Kidney (tissue), 14 donors: Measurements from ENCODE around the gene TMEM273. TPM values are rescaled to one million over a fixed set of nuclear protein-coding genes. Genes with fewer than 3 reads are reported as not detected.

Source experiments
- DNase-seq, 5 donors: peaks; one replicate each; pipeline ENCODE4 v3.0.0-alpha.2; 2013 to 2020
- FAIRE-seq: peaks from 2 replicates; lab custom pipeline; 2012; peaks lifted over from hg19 to GRCh38; lab: Jason Lieb, UNC
- H3K27ac ChIP-seq, 2 donors: one replicate each; pipeline ENCODE4 v1.7.0; 2013; ENCODE audit warnings: low read depth in 2 of 2, low read length in 2 of 2, inconsistent platforms in 1 of 2
- H3K27me3 ChIP-seq: one replicate; pipeline ENCODE4 v1.7.1; 2013; ENCODE audit warnings: low read length, inconsistent platforms; ENCODE audit not compliant: control insufficient read depth, insufficient read depth
- H3K36me3 ChIP-seq, 3 donors: one replicate each; pipeline versions ENCODE4 v1.7.0 to v1.7.1; 2013; ENCODE audit warnings: low read length in 3 of 3, control low read depth in 1 of 3, inconsistent platforms in 1 of 3; ENCODE audit not compliant: insufficient read depth in 3 of 3, control insufficient read depth in 2 of 3
- H3K4me1 ChIP-seq, 3 donors: one replicate each; pipeline versions ENCODE4 v1.7.0 to v1.7.1; 2013; ENCODE audit warnings: low read length in 3 of 3, inconsistent platforms in 1 of 3, low read depth in 1 of 3; ENCODE audit not compliant: control insufficient read depth in 2 of 3, insufficient read depth in 2 of 3
- H3K4me3 ChIP-seq, 3 donors: one replicate each; pipeline versions ENCODE4 v1.7.0 to v1.8.1; 2013; ENCODE audit warnings: low read length in 3 of 3, control low read depth in 1 of 3, inconsistent platforms in 1 of 3
- H3K9ac ChIP-seq, 3 donors: one replicate each; pipeline versions ENCODE4 v1.7.0 to v1.7.1; 2013; ENCODE audit warnings: low read length in 3 of 3, control low read depth in 1 of 3, inconsistent platforms in 1 of 3
- H3K9me3 ChIP-seq, 3 donors: one replicate each; pipeline versions ENCODE4 v1.7.0 to v1.7.1; 2013; ENCODE audit warnings: low read length in 3 of 3, control low read depth in 1 of 3, inconsistent platforms in 1 of 3; ENCODE audit not compliant: control insufficient read depth in 2 of 3, insufficient read depth in 1 of 3
- CTCF ChIP-seq: IDR thresholded peaks from 3 replicates; pipeline ENCODE4 v1.5.1; 2012; ENCODE audit warnings: mild to moderate bottlenecking, moderate library complexity, borderline replicate concordance; ENCODE audit not compliant: insufficient read depth; ENCODE audit errors: extremely low read depth
- intact Hi-C: fragments of 100-400 bp; cut with DNase I; formaldehyde crosslinking; loops from one replicate; pipeline ENCODE4 v1.11.1; 2022
- polyA plus RNA-seq: library from polyadenylated mRNA; stranded (reverse); fragments of 350-450 nt; fragmentation: Illumina TruSeq; extraction: RNeasy Lipid Tissue Mini Kit (QIAGEN cat#74804); gene quantifications from one replicate; pipeline ENCODE4 v1.2.3, GENCODE V29; 2014; ENCODE audit warnings: low read depth, low replicate concordance; ENCODE audit not compliant: insufficient read depth
- total RNA-seq: library from RNA; stranded (reverse); fragmentation: NEBNext Ultra II Directional; extraction: Animal tissue kit (Norgen Biotek cat#: 25700); gene quantifications from one replicate; pipeline ENCODE4 v1.2.1, GENCODE V29; 2021
- donor health status: control.
- donor health status: control.
- donor health status: control.
- donor health status: control.
- donor health status: control.
- donor health status: DM: yes; HTN: yes; CAD: no.
- donor health status: Normal renal cell carcinoma (clear cell type).

The TMEM273 gene
- total and polyA plus RNA-seq, 2 donors from 2014 or later: 3.2 to 16.8 TPM

- H3K36me3 ChIP-seq: no peaks in the 10 kb centered on the region
- H3K4me1 ChIP-seq: no peaks in the 10 kb centered on the region
- H3K9me3 ChIP-seq: no peaks in the 10 kb centered on the region
- H3K27ac ChIP-seq: no peak overlapping the region
- FAIRE-seq (no peak), DNase-seq (no peak)
- no peak overlapping the region for H3K9ac ChIP-seq
- H3K4me3 ChIP-seq: no peak overlapping the region
- H3K27me3 ChIP-seq: no peaks in the 10 kb centered on the region
- intact Hi-C loops: no loop called here
- no peak for TF ChIP-seq CTCF
Observed at GRCh38 chr10:49231086-49231820, 43.1 kb upstream of the TMEM273 start.

GRCh38 chr10:49230004-49230403 lies 41.8 kb upstream of the TMEM273 start:
- Histone ChIP-seq H3K9me3 (no peaks in the 10 kb centered on the region), H3K27ac (no peak overlapping the region), H3K4me1 (no peaks in the 10 kb centered on the region), H3K9ac (no peak overlapping the region), H3K27me3 (no peaks in the 10 kb centered on the region), H3K4me3 (no peak overlapping the region), H3K36me3 (no peaks in the 10 kb centered on the region)
- DNase-seq (no peak), FAIRE-seq (no peak)
- TF ChIP-seq CTCF: no peak
- intact Hi-C loops: no loop called here

GRCh38 chr10:49228677-49229076 lies 40.5 kb upstream of the TMEM273 start:
- DNase-seq (no peak), FAIRE-seq (no peak)
- no peaks in the 10 kb centered on the region for H3K4me1 ChIP-seq
- no peaks in the 10 kb centered on the region for H3K27me3 ChIP-seq
- H3K4me3 ChIP-seq: no peak overlapping the region
- no peak overlapping the region for H3K9ac ChIP-seq
- peaks cover 0 to 2% (median 0%) of the 10 kb centered on the region in 3 donors for H3K9me3 ChIP-seq
- no peak for TF ChIP-seq CTCF
- no peak overlapping the region for H3K27ac ChIP-seq
- intact Hi-C loops: no loop called here
- no peaks in the 10 kb centered on the region for H3K36me3 ChIP-seq

- FAIRE-seq: no peak
- H3K9ac ChIP-seq: no peak overlapping the region
- no peaks in the 10 kb centered on the region for H3K36me3 ChIP-seq
- no peak for TF ChIP-seq CTCF
- H3K9me3 ChIP-seq: peaks cover 0 to 3% (median 0%) of the 10 kb centered on the region in 3 donors
- H3K27me3 ChIP-seq: no peaks in the 10 kb centered on the region
- no peak overlapping the region for H3K4me3 ChIP-seq
- H3K4me1 ChIP-seq: no peaks in the 10 kb centered on the region
- H3K27ac ChIP-seq: no peak overlapping the region
- intact Hi-C loops: no loop called here
- no peak for DNase-seq
Observed at GRCh38 chr10:49227406-49227805, 39.2 kb upstream of the TMEM273 start.
